GM21717 (cell line): ENCODE measurements around the gene SLC2A13.
"Not testable (repeated sequence)": the region's sequence is repeated elsewhere in the genome, so short reads cannot be mapped to it uniquely, and the experiment has no call there.

Experiments used
- ATAC-seq: cut with Tn5 transposase; IDR thresholded peaks from one replicate; pipeline ENCODE4 v1.9.1; 2021; ENCODE audit warnings: mild to moderate bottlenecking, moderate library complexity; ENCODE audit not compliant: unreplicated experiment

The SLC2A13 gene

GRCh38 chr12:39830171-39830570, 275.7 kb downstream of the SLC2A13 start:
- no peak for ATAC-seq

DNA sequence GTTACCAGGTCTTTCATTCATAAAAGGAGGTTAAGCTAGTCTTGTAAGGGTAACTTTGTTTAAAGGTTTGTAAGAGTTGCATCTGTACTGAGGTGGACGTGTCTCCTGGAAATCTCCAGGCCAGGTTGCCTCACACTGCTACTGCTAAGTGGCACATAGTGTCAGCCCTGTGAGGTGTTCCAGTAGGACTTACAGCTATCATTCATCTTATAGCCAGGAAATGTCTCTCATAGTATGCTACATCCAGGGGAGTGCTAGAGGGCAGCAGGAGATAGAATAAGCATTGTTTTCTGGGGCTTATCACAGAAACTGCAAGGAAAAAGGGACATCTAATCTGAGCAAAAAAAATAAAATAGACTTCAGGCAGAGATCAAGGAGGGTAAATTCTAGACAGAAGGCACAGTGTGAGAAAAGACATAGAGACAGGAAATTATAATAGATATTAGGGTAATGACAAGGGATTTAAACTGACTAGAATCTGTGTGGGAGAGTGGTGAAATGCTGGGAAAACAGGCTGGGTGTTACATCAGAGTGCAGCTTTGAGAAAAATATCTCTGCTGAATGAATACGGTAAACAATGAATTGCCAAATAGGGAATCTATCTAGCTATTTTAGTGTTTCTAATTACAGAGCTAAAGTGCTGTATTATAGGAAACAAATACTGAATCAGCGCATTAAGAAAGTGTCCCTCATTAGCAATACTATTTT, 281.2 kb downstream of the SLC2A13 start:
- ATAC-seq: no peak

- no peak for ATAC-seq
Measured at GRCh38 chr12:39816671-39817185, 289.2 kb downstream of the SLC2A13 start.

DNA sequence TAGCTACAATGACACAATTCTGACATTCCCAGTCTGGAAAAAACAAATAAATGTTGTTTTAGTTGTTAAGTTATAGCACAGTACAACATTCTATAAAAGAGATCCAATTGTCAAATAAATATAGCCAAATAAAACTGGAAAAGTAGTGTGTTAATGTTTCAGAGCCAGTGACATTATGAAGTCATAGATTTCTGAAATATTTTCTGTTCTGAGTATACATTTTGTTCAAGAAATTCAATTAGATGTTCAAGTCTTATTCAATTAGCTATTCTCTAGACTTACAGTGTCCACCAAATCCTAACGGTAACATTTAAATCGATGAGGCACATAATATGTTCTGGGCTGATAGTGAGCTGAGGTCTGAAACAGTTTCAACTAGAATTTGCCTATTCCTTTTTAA, 290.1 kb downstream of the SLC2A13 start:
- ATAC-seq: no peak

GRCh38 chr12:39814626-39815025, 291.3 kb downstream of the SLC2A13 start:
- no peak for ATAC-seq

DNA sequence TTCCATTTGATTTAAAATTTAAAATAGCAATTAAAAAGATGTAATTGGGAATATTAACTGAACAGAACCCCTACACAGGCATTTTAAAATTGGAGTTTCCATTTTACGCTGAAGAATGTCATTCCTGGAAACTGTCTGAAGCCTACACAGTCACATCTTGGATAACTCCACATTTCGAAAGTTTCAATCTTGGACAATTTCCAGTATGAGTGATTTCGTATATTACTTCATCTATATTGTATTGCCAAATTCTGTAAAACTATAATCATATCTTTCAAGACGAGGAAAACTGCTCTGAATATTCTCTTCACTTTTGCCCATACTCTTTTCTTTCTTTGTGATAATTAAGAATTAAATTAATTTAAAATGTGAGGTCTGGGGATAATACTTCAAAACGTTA, 292.1 kb downstream of the SLC2A13 start:
- no peak for ATAC-seq

GRCh38 chr12:39812456-39812855, 293.4 kb downstream of the SLC2A13 start:
- ATAC-seq: not testable (repeated sequence)

- no peak for ATAC-seq
Measured at GRCh38 chr12:39807043-39807442, 298.8 kb downstream of the SLC2A13 start.

DNA sequence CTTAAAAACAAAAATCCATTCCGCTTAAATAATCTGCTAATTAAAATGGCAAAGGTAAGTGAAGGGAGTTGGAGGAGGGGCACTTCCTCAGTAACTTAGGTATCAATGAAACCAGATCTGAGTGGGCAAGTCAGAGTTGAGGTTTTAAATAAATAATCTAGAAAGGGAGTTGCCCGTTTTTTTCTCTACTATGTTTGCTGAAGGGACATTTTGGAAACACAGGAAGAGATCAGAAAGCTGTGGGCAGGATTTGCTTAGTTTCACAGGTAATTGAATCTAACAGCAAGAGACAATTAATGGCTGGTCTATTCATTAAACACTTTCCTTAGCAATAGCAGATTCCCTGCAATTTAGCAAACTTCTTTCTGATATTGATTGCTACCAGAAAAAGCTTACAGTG, 300.2 kb downstream of the SLC2A13 start:
- no peak for ATAC-seq

DNA sequence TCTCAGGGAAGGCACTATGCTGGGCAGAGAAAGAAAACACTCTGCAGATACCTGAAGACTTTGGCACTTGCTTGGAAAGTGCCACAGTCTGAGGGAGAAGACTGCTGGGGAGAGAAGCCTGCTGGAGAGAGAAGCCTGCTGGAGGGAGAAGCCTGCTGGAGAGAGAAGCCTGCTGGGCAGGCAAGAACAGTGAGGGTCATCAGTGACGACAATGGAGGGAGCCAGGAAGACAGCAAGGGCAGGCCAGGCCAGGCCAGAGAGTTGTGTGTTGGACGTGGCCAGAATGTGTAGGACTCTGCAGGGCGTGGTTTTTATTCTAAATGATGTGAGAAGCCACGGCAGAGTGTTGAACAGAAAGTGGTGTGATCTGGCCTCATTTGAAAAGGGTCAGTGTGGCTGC, 301.0 kb downstream of the SLC2A13 start:
- no peak for ATAC-seq

GRCh38 chr12:39804479-39804878, 301.4 kb downstream of the SLC2A13 start:
- no peak for ATAC-seq

GRCh38 chr12:39803151-39803550, 302.7 kb downstream of the SLC2A13 start:
- ATAC-seq: no peak

DNA sequence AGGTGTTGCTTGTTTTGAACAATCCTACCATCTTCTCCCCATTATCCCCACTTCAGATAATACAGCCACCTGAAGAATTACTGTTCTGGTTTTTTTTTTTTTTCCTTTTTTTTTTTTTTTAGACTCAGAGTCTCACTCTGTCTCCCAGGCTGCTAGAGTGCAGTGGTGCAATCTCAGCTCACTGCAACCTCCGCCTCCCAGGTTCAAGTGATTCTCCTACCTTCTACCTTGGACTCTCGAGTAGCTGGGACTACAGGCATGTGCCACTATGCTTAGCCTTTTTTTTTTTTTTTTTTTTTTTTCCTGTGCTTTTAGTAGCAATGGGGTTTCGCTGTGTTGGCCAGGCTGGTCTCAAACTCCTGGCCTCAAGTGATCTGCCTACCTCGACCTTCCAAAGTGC, 306.9 kb downstream of the SLC2A13 start:
- no peak for ATAC-seq

GRCh38 chr12:39798429-39798828, 307.5 kb downstream of the SLC2A13 start:
- no peak for ATAC-seq

- no peak for ATAC-seq
Measured at GRCh38 chr12:39795481-39795880, 310.4 kb downstream of the SLC2A13 start.

DNA sequence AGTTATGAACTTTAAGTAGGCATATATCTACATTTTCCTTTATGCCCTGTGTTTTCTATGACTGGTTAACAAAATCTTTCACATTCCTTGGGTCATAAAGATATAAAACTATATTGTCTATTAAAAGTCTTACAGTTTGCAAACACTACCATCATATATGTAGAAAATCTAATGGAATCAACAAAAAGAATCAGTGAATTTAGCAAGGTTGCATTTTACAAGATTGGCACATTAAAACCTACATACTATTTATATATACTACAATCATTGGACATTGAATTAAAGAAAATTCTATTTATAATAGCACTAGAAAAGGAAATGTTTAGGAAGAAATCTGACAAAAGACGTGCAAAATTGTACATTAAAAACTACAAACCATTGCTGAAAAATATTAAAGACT, 312.9 kb downstream of the SLC2A13 start:
- no peak for ATAC-seq

DNA sequence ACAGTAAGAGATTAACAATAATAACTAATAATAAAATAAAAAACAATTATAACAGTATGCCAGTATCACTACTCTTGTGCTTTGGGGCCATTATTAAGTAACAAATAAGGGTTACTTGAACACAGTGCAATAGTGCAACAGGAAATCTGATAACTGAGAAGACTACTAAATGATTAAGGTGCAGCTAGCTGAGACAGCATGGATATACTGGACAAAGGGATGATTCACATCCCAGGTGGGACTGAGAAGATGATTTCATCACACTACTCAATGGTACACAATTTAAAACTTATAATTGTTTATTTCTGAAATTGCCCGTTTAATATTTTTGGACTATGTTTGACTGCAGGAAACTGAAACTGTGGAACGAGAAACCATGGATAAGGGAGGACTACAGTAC, 317.6 kb downstream of the SLC2A13 start:
- ATAC-seq: no peak

- ATAC-seq: not testable (repeated sequence)
Measured at GRCh38 chr12:39785814-39786213, 320.1 kb downstream of the SLC2A13 start.

- ATAC-seq: no peak
Measured at GRCh38 chr12:39782026-39782545, 323.8 kb downstream of the SLC2A13 start.

DNA sequence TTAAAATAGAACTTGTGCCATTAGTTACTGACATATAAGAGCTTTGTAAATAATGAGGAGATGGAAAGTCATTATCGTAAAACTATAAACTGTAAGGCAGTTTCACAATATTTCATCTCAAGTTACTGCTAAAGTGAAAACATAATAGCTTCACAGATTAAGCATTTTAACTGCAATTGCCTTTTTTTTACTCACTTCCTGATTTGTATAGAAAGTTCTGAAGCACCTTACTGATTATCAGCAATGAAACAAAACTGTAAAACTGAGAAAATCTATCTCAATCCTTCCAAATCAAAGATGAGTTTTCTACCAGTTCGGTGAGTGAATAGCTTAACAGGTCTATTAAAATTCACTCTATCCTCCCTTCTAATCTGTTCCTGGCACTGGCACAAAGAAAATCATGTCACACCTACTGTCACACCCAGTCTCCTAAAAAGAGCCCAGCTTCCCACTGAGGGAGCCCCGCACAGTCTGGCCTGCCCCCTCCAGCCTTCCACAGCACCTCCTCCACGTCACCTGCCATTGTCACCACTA, 324.9 kb downstream of the SLC2A13 start:
- no peak for ATAC-seq

DNA sequence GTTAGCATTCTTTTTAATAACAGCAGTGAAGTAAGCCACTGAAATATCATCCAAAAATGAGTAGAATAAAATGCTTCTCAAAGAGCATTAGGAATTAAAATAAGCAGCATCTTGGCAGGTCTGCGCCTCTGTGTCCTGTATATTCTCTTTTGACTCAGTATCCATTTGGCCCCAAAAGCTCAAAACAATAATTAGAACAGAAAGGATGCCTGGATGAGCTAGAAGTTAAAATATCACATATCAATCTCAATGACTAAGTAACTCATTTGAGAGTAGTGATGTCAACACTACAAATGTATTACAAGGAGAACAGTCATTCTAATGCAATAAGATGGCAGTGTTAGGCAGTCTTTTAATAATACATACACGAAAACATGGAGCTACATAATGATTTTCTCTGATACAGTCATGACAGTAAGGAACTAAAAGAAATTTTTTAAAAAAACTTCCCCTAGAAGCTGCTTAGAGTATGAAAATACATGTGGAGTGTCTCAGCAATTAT, 325.4 kb downstream of the SLC2A13 start:
- ATAC-seq: no peak

DNA sequence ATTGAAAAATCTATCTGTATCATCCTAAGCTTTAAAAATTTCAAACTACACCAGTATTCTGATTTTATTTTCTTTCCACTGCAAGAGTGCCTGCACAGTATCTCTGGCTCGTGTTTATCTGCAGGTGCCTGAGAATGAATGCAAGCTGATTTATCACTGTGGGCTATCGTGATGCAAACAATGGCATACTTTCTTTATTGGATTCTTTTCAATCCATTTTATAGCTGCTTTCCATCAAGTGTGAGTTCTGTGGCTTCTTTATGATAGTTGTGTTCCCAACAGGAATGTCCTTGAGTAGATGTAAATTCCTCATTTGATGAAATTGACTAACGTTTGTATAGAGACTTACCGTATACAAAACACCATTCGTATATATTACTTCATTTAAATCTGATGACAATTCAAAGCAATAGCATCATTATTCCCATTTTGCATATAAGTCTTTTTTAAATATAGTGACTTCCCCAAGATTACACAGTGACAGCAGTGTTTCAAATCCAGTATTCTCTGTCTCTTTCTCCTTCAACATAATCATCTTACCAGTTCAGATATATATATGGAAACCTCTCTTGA, 326.0 kb downstream of the SLC2A13 start:
- no peak for ATAC-seq
